Naive thymus-derived CD4-positive, alpha-beta T cell (primary cell): ENCODE results near the gene CDK9. TPM values are rescaled to one million over a fixed set of nuclear protein-coding genes. Genes with fewer than 3 reads are reported as not detected.

ENCODE experiments used
- ATAC-seq: fragments of 150-1000 bp; cut with Tn5 transposase; 2 replicates; pipeline ENCODE4 v1.10.0; 2021; ENCODE audit warnings: mild to moderate bottlenecking, moderate library complexity
- CTCF ChIA-PET: fragments of 350-600 bp; sonication (Branson Sonifier 250); formaldehyde crosslinking; loops from one replicate; lab custom pipeline; 2021; ENCODE audit warnings: antibody characterized with exemption; lab: Charles Lee
- POLR2A ChIA-PET: fragments of 350-600 bp; sonication (Branson Sonifier 250); formaldehyde crosslinking; loops from one replicate; lab custom pipeline; 2021; ENCODE audit warnings: antibody characterized with exemption, inconsistent platforms; lab: Charles Lee
- DNase-seq, 9 donors: peaks; one replicate each; pipeline versions ENCODE4 v3.0.0 to v3.0.0-alpha.2; 2020 to 2022; ENCODE audit warnings: mixed read lengths in 1 of 9
- H3K27ac ChIP-seq: one replicate; pipeline ENCODE4 v1.7.0; 2013; ENCODE audit warnings: mild to moderate bottlenecking, low read depth, low read length, moderate library complexity
- H3K27me3 ChIP-seq, 2 donors: one replicate each; pipeline ENCODE4 v1.7.0; 2013; ENCODE audit warnings: low read length in 2 of 2, mild to moderate bottlenecking in 2 of 2, moderate library complexity in 2 of 2; ENCODE audit not compliant: control insufficient read depth in 2 of 2, insufficient read depth in 2 of 2
- H3K36me3 ChIP-seq, 3 experiments: 1 replicate in 2 of 3; 2 replicates in 1 of 3; pipeline ENCODE4 v1.7.0; 2013; ENCODE audit warnings: low read length in 3 of 3, mild to moderate bottlenecking in 3 of 3, moderate library complexity in 1 of 3; ENCODE audit not compliant: insufficient read depth in 3 of 3, control insufficient read depth in 2 of 3
- H3K4me1 ChIP-seq, 2 donors: one replicate each; pipeline ENCODE4 v1.7.0; 2013; ENCODE audit warnings: low read length in 2 of 2, mild to moderate bottlenecking in 2 of 2, moderate library complexity in 1 of 2; ENCODE audit not compliant: control insufficient read depth in 2 of 2, insufficient read depth in 2 of 2
- H3K4me3 ChIP-seq: 2 replicates; pipeline ENCODE4 v1.7.0; 2013; ENCODE audit warnings: mild to moderate bottlenecking, low read length
- H3K9me3 ChIP-seq, 3 experiments: 1 replicate in 2 of 3; 2 replicates in 1 of 3; pipeline ENCODE4 v1.7.0; 2013; ENCODE audit warnings: low read length in 3 of 3; ENCODE audit not compliant: control insufficient read depth in 2 of 3
- H3K27ac Mint-ChIP-seq, 9 donors: one replicate each; pipeline ENCODE4 v1.8.0; 2020 to 2022; ENCODE audit warnings: mixed read lengths in 9 of 9, mild to moderate bottlenecking in 8 of 9, moderate library complexity in 5 of 9, inconsistent platforms in 2 of 9
- H3K27me3 Mint-ChIP-seq, 5 donors: one replicate each; pipeline ENCODE4 v1.8.0; 2021 to 2022; ENCODE audit warnings: mixed read lengths in 5 of 5, mild to moderate bottlenecking in 1 of 5
- H3K36me3 Mint-ChIP-seq, 5 donors: one replicate each; pipeline ENCODE4 v1.8.0; 2020 to 2022; ENCODE audit warnings: mixed read lengths in 5 of 5, mild to moderate bottlenecking in 3 of 5, inconsistent platforms in 1 of 5
- H3K4me1 Mint-ChIP-seq, 7 donors: one replicate each; pipeline ENCODE4 v1.8.0; 2020 to 2022; ENCODE audit warnings: mixed read lengths in 7 of 7, mild to moderate bottlenecking in 3 of 7, inconsistent platforms in 1 of 7
- H3K4me3 Mint-ChIP-seq, 10 donors: one replicate each; pipeline ENCODE4 v1.8.0; 2020 to 2022; ENCODE audit warnings: mild to moderate bottlenecking in 10 of 10, mixed read lengths in 10 of 10, moderate library complexity in 6 of 10, inconsistent platforms in 2 of 10
- H3K9me3 Mint-ChIP-seq, 11 donors: one replicate each; pipeline ENCODE4 v1.8.0; 2020 to 2022; ENCODE audit warnings: mixed read lengths in 11 of 11, mild to moderate bottlenecking in 4 of 11, inconsistent platforms in 1 of 11, moderate library complexity in 1 of 11
- intact Hi-C, 2 donors: fragments of 100-400 bp; cut with micrococcal nuclease; formaldehyde crosslinking; loops; one replicate each; pipeline ENCODE4 v1.15.1; 2023
- polyA plus RNA-seq, 2 donors: library from polyadenylated mRNA; unstranded; fragments of 300-500 nt; fragmentation: Illumina TruSeq; gene quantifications; one replicate each; pipeline ENCODE4 v1.2.3, GENCODE V29; 2021
- total RNA-seq, 6 experiments: library from RNA in 5 of 6; stranded (reverse) in 5 of 6; gene quantifications; 1 replicate in 5 of 6; 2 replicates in 1 of 6; pipeline ENCODE4 v1.2.3 and lab custom pipeline; 2021 to 2026

Gene CDK9
- total and polyA plus RNA-seq, 7 experiments from 2014 or later, result 37.5 to 135 (median 120) TPM

GRCh38 chr9:127791085-127791484 is 5.3 kb downstream of the CDK9 start:
- ChIA-PET POLR2A (no interaction called here), CTCF (interaction anchor here (0.8 kb wide), 1 partner anchor 79 kb away, joined by 3 read pairs; no protein-coding TSS in a partner anchor)

GRCh38 chr9:127792417-127793031 is 6.7 kb downstream of the CDK9 start:
- Histone ChIP-seq H3K4me1 (peaks cover 22 to 28% of the 10 kb centered on the region in 2 donors), H3K4me3 (no peak overlapping the region), H3K9me3 (no peaks in the 10 kb centered on the region), H3K27ac (no peak overlapping the region), H3K36me3 (peaks cover 18 to 44% (median 27%) of the 10 kb centered on the region in 3 experiments), H3K27me3 (no peaks in the 10 kb centered on the region)
- Mint-ChIP-seq H3K4me1 (peaks cover 19 to 44% (median 33%) of the 10 kb centered on the region in 7 donors), H3K4me3 (peak overlapping the region in 1 of 10 donors; percentile 27), H3K27ac (peak overlapping the region in 6 of 9 donors; percentile 19 to 75 (median 38)), H3K36me3 (peaks cover 0 to 28% (median 12%) of the 10 kb centered on the region in 5 donors), H3K9me3 (no peaks in the 10 kb centered on the region), H3K27me3 (no peaks in the 10 kb centered on the region)
- ATAC-seq (no peak), DNase-seq (no peak)
- ChIA-PET POLR2A (interaction anchor here (0.6 to 1.4 kb wide), 6 partner anchors 12 to 93 kb away, joined by 3 to 5 read pairs (median 3); partner anchors contain the start of gene SH2D3C), CTCF (interaction anchor here (0.7 to 1.2 kb wide), 3 partner anchors 11 to 21 kb away, joined by 3 to 5 read pairs (median 3); no protein-coding TSS in a partner anchor)
- intact Hi-C loops, result no loop called here

More at GRCh38 chr9:127791085-127791484, 5.3 kb downstream of the CDK9 start:
- intact Hi-C loops, result no loop called here
- Histone ChIP-seq H3K36me3 (peaks cover 24 to 55% (median 35%) of the 10 kb centered on the region in 3 experiments), H3K27me3 (no peaks in the 10 kb centered on the region), H3K9me3 (no peaks in the 10 kb centered on the region), H3K27ac (no peak overlapping the region), H3K4me3 (no peak overlapping the region), H3K4me1 (peaks cover 20 to 21% of the 10 kb centered on the region in 2 donors)
- H3K27me3 Mint-ChIP-seq, result no peaks in the 10 kb centered on the region
- H3K4me3 Mint-ChIP-seq, result no peak overlapping the region
- peaks cover 0 to 30% (median 19%) of the 10 kb centered on the region in 5 donors for H3K36me3 Mint-ChIP-seq
- ATAC-seq, result no peak
- H3K4me1 Mint-ChIP-seq, result peaks cover 14 to 41% (median 31%) of the 10 kb centered on the region in 7 donors
- no peaks in the 10 kb centered on the region for H3K9me3 Mint-ChIP-seq
- no peak for DNase-seq
- H3K27ac Mint-ChIP-seq, result peak overlapping the region in 3 of 9 donors; percentile 50 to 65 (median 53)

- H3K36me3 Mint-ChIP-seq, result peaks cover 0 to 22% (median 12%) of the 10 kb centered on the region in 5 donors
- intact Hi-C loops, result no loop called here
- Histone ChIP-seq H3K4me1 (peaks cover 21 to 24% of the 10 kb centered on the region in 2 donors), H3K4me3 (no peak overlapping the region), H3K27ac (no peak overlapping the region), H3K27me3 (no peaks in the 10 kb centered on the region), H3K36me3 (peaks cover 11 to 37% (median 21%) of the 10 kb centered on the region in 3 experiments), H3K9me3 (no peaks in the 10 kb centered on the region)
- peak overlapping the region in 4 of 9 donors; percentile 3 to 52 (median 35) for H3K27ac Mint-ChIP-seq
- DNase-seq (no peak), ATAC-seq (no peak)
- no peaks in the 10 kb centered on the region for H3K9me3 Mint-ChIP-seq
- H3K27me3 Mint-ChIP-seq, result no peaks in the 10 kb centered on the region
- CTCF ChIA-PET, result interaction anchor here (0.7 to 1.2 kb wide), 2 partner anchors 10 to 20 kb away, joined by 3 to 5 read pairs; no protein-coding TSS in a partner anchor
- POLR2A ChIA-PET, result interaction anchor here (0.7 to 1.4 kb wide), 5 partner anchors 11 to 286 kb away, joined by 3 to 5 read pairs (median 3); partner anchors contain the start of gene SH2D3C
- H3K4me1 Mint-ChIP-seq, result peaks cover 17 to 44% (median 33%) of the 10 kb centered on the region in 7 donors
- no peak overlapping the region for H3K4me3 Mint-ChIP-seq
These were observed 7.4 kb downstream of the CDK9 start for GRCh38 chr9:127793093-127793708.

GRCh38 chr9:127794001-127794791 is 8.4 kb downstream of the CDK9 start:
- Mint-ChIP-seq H3K9me3 (no peaks in the 10 kb centered on the region), H3K36me3 (peaks cover 0 to 17% (median 10%) of the 10 kb centered on the region in 5 donors), H3K27me3 (no peaks in the 10 kb centered on the region), H3K4me1 (peaks cover 14 to 36% (median 31%) of the 10 kb centered on the region in 7 donors), H3K27ac (peak overlapping the region in 5 of 9 donors; percentile 8 to 67 (median 34)), H3K4me3 (no peak overlapping the region)
- H3K27ac ChIP-seq, result no peak overlapping the region
- peaks cover 4 to 27% (median 11%) of the 10 kb centered on the region in 3 experiments for H3K36me3 ChIP-seq
- no peak overlapping the region for H3K4me3 ChIP-seq
- ChIA-PET POLR2A (no interaction called here), CTCF (no interaction called here)
- ATAC-seq (peak; percentile 16), DNase-seq (no peak)
- no peaks in the 10 kb centered on the region for H3K27me3 ChIP-seq
- intact Hi-C loops, result no loop called here
- H3K9me3 ChIP-seq, result no peaks in the 10 kb centered on the region
- H3K4me1 ChIP-seq, result peaks cover 19 to 21% of the 10 kb centered on the region in 2 donors

GRCh38 chr9:127796225-127796813 is 10.5 kb downstream of the CDK9 start:
- Histone ChIP-seq H3K9me3 (no peaks in the 10 kb centered on the region), H3K27ac (no peak overlapping the region), H3K4me3 (no peak overlapping the region), H3K36me3 (peaks cover 0 to 6% (median 0%) of the 10 kb centered on the region in 3 experiments), H3K27me3 (no peaks in the 10 kb centered on the region), H3K4me1 (peaks cover 19 to 21% of the 10 kb centered on the region in 2 donors)
- no peaks in the 10 kb centered on the region for H3K27me3 Mint-ChIP-seq
- peak overlapping the region; percentile 46 to 78 (median 69) for H3K4me3 Mint-ChIP-seq
- DNase-seq, result no peak
- intact Hi-C loops, result no loop called here
- ATAC-seq, result peak; percentile 51
- CTCF ChIA-PET, result interaction anchor here (0.6 to 0.8 kb wide), 2 partner anchors 14 to 30 kb away, joined by 3 read pairs; no protein-coding TSS in a partner anchor
- POLR2A ChIA-PET, result interaction anchor here (0.5 to 3.8 kb wide), 4 partner anchors 10 to 741 kb away, joined by 3 to 34 read pairs (median 6); partner anchors contain the start of gene CDK9
- H3K27ac Mint-ChIP-seq, result peak overlapping the region; percentile 69 to 94 (median 82)
- H3K36me3 Mint-ChIP-seq, result peaks cover 0 to 5% (median 0%) of the 10 kb centered on the region in 5 donors
- no peaks in the 10 kb centered on the region for H3K9me3 Mint-ChIP-seq
- H3K4me1 Mint-ChIP-seq, result peaks cover 13 to 29% (median 22%) of the 10 kb centered on the region in 7 donors
